CD4-positive, alpha-beta T cell treated with Interleukin-2 at 100 ng/mL for 4 hours (primary cell): ENCODE results near the gene ABCC11.
"Not testable (repeated sequence)": the region's sequence is repeated elsewhere in the genome, so short reads cannot be mapped to it uniquely, and the experiment has no call there.

Experiments
- DNase-seq: peaks from one replicate; pipeline ENCODE4 v3.0.0-alpha.2; 2020; ENCODE audit warnings: low spot score

Gene ABCC11

DNA sequence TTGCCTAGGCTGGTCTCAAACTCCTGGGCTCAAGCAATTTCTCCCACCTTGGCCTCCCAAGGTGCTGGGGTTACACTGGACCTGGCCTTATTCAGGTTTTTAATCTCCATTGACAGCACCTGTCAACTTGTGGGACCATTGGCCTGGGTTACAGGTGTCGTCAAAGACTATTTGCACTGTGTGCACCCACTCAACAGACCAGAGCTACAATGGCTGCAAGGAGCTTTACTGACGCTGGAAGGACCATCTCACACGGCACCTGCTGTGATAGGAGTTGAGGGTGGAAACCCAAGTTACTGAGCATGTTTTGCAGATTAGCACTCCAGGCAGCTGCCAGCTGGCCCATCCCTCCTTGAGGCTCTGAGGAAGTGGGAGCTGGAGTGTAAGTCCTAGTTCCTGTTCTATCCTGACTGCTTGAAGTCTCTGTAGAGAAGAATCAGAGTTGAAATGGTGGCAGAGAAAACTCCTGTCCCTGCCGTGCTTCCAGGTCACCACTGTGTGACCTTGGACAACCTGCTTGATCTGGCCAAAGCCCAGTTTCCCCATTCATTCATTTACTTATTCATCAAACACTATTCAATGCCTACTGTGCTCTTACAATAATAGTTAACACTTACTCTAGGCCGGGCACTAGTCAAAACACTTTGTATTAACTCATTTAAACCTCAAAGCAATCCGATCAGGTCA lies 45.7 kb downstream of the ABCC11 start:
- DNase-seq: no peak

- DNase-seq: no peak
Observed at GRCh38 chr16:48197294-48197693, 50.0 kb downstream of the ABCC11 start.

DNA sequence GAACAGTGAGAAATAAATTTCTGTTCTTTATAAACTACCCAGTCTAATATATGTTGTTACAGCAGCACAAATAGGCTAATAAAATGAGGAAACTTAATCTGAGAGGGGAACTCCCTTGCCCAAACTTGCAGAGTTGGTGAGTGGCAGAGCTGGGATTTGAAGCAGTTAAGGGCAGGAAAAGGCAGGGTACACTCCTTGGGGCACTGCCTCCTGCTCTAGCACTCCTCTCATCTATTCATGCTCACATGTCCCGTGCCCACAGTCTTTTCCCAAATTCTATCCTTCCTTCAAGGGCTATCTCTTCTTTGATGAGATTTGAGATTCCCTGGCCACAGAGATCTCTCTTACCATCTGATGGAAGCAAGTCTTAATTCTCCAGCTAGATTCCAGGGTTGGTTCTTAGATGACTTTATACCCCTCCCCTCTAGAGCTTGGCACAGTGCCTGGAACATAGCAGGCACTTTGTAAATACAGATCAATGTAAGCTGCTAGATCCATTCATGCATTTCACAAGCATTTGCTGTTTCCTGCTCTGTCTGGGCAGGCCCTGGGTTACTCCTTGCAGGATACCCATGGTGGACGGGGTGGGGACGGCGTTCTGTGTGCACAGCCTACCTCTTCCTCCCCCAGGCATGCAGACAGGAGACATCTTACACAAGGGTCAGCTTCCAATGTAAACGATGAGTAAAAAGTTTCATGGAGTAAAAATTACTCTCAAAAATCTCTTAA lies 52.3 kb downstream of the ABCC11 start:
- no peak for DNase-seq

DNA sequence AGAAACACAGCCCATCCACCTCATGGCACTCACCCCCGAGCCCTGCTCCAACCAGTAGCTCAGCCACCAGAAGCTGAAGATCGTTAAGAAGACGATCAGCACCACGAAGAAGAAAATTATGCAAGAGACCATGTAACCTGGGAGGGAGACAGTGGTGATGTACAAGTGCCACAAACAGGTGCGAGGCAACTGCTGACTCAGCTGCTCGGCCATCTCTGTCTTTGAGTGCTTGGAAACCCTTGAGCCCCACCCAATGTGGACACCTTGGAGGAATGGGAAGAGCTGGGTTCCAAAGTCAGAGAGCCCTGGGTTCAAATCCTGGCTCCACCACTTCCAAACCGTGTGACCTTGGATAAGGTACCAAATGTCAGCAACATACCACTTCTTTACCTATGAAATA lies 53.5 kb downstream of the ABCC11 start:
- no peak for DNase-seq

DNA sequence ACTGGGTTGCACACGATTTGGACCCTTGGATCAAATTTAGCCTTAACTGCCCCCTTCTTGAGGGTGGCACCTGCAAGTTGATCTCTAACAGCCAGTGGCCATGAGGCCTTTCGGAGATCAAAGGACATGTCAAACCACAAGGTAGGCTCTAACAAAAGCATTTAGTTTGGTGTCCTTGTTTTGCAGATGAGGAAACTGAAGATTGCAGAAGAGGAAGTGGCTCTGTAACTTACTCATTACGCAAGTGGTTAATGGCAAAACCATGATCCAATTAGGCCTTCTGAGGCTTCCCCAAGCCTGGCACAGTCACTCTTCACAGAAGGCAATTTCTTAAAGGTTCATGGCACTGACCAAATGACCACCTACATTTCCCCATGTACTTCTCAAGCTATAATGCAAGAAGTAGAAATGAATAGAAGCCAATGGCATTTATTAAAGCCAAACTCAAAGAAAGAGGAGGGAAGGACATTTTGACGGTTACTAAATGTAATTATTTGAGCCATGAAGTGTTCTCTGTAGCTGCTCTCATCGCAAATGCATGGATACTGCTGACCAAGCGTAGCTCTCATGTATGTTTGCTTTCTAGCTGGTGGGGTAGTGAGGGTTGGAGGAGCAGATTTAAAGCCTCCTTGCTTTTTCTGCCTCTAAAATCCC lies 58.8 kb downstream of the ABCC11 start:
- DNase-seq: peak; percentile 0

DNA sequence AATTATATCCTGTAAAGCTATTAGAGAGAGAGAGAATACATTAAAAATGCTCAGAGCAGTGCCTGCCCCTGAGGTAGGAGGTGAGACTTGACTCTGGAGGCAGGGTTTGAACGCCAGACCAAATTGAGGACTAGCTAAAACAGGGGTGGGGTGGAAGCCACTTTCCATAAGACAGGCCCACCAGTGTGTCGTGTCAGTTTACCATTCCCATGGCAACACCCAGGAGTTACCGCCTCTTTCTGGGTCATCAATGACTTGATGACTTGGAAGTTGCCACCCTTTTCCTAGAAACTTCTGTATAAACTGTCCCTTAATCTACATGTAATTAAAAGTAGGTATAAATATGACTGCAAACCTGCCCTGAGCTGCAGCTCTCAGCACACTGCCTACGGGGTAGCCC lies 59.6 kb downstream of the ABCC11 start:
- no peak for DNase-seq

GRCh38 chr16:48184681-48185080 lies 62.7 kb downstream of the ABCC11 start:
- DNase-seq: no peak

GRCh38 chr16:48182979-48183537 lies 64.3 kb downstream of the ABCC11 start:
- DNase-seq: no peak

GRCh38 chr16:48181746-48182520 lies 65.4 kb downstream of the ABCC11 start:
- DNase-seq: not testable (repeated sequence)

- DNase-seq: no peak
Observed at GRCh38 chr16:48180868-48181480, 66.4 kb downstream of the ABCC11 start.

- no peak for DNase-seq
Observed at GRCh38 chr16:48176635-48177408, 70.5 kb downstream of the ABCC11 start.

DNA sequence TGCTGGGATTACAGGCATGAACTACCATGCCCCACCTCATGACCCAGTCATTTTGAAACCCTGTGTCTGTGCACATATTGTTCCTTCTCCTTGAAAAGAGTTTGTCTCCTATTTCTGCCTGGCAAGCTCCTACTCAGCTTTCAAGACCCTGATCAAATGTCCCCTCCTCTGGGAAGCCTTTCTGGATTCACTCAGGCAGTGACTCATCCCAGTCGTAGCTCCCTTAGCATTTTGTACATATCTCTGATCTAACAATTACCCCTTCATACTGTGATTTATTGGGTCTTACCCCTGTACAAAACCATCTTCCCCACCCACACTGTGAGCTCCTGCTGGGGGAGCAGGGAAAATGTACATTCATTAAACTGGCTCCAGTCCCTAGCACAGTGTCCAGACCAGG lies 73.5 kb downstream of the ABCC11 start:
- DNase-seq: no peak

DNA sequence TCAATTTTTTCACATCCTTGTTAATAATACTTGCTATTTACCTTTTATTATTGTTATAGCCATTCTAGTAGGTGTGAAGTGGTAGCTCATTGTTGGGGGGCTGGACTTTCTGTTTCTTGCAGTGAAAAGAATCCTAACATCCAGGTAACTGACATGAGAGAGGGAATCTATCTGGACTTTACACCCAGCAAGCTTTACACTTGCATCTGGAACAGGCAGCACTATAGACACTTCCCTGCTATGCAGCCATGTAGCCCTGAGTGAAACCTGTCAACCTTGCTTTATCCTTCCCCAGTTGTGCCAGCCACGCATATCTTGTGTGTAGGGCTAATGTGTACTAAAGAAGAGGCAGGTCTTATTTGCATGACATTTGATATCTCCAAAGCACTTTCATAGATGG lies 74.7 kb downstream of the ABCC11 start:
- no peak for DNase-seq

DNA sequence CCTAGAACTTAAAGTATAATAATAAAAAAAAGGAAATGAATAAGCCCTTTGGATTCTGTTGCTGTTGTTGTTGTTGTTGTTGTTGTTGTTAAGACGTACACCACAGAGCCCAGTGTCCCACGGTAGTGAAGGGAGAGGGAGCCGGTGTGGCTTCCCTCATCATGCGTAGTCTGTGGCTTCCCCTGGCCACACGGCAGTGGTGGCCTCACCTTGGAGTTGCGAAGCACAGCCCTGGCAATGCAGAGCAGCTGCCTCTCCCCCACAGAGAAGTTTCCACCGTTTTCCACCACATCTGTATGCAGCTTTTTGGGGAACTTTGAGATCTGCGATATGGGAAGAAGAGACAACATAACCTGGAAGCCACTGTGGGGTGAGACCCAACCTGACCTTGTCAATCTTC lies 77.4 kb downstream of the ABCC11 start:
- DNase-seq: no peak

- no peak for DNase-seq
Observed at GRCh38 chr16:48168075-48168474, 79.3 kb downstream of the ABCC11 start.

DNA sequence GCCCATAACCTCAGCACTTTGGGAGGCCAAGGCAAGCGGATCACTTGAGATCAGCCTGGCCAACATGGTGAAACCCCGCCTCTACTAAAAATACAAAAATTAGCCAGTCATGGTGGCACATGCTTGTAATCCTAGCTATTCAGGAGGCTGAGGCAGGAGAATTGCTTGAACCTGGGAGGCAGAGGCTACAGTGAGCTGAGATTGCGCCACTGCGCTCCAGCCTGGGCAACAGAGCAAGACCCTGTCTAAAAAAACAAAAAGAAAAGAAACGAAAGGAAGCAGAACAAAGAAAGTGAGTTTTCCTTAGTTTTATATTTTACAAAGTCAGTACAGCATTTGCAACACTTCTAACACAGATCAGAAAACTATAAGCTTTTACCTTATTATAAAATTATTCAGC lies 80.7 kb downstream of the ABCC11 start:
- DNase-seq: not testable (repeated sequence)

GRCh38 chr16:48165961-48166578 lies 81.3 kb downstream of the ABCC11 start:
- no peak for DNase-seq

- DNase-seq: peak; percentile 67
Observed at GRCh38 chr16:48164907-48165715, 82.2 kb downstream of the ABCC11 start.

GRCh38 chr16:48162839-48163410 lies 84.4 kb downstream of the ABCC11 start:
- no peak for DNase-seq
